Hematopoietic multipotent progenitor cell treated with erythropoietin and hydrocortisone succinate and interleukin-3 and kit ligand, for 4 days (in vitro differentiated cells): ENCODE data around the gene NFKBIA.
A peak's percentile ranks its signal among the peaks of the same experiment; 100 is the strongest.
"Not testable (repeated sequence)": the region's sequence is repeated elsewhere in the genome, so short reads cannot be mapped to it uniquely, and the experiment has no call there.

ENCODE experiments used
- DNase-seq: peaks from one replicate; pipeline ENCODE4 v3.0.0-alpha.2; 2015

The NFKBIA gene, protein sequence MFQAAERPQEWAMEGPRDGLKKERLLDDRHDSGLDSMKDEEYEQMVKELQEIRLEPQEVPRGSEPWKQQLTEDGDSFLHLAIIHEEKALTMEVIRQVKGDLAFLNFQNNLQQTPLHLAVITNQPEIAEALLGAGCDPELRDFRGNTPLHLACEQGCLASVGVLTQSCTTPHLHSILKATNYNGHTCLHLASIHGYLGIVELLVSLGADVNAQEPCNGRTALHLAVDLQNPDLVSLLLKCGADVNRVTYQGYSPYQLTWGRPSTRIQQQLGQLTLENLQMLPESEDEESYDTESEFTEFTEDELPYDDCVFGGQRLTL

DNA sequence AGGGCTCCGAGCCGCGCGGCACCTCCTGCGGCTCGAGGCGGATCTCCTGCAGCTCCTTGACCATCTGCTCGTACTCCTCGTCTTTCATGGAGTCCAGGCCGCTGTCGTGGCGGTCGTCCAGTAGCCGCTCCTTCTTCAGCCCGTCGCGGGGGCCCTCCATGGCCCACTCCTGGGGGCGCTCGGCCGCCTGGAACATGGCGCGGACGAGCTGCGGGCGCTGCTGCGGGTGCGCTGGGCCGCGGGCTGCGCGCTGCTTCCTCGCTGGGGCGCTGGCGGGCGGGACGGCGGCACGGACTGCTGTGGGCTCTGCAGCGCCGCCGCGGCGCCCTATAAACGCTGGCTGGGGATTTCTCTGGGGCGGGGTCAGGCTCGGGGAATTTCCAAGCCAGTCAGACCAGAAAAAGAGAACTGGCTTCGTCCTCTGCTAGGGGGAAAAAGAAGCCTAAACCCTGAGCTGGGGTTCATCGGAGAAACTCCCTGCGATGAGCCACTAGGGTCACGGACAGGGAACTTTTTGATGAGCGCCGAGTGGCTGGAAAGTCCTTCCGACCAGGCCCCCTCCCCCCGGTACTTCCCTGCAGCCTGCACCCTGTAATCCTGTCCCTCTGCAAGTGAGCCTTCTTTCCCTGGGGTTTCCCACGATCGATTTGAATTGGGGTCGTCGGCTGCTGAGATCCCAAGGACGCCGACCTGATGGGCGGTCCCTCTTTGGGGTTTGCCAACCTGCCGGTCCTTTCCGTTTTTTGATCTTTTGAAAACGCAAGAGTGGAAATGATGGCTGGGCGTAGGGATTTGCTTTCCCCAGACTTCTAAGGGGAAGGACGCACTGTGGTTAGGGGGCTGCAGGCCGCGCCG is at the start of gene NFKBIA:
Gene NFKBIA, minus strand, starts transcription at position 301 of the 855 bp plus-strand sequence. Its CDS starts 105 bp downstream, at position 196.
- peak; percentile 96 for DNase-seq

DNA sequence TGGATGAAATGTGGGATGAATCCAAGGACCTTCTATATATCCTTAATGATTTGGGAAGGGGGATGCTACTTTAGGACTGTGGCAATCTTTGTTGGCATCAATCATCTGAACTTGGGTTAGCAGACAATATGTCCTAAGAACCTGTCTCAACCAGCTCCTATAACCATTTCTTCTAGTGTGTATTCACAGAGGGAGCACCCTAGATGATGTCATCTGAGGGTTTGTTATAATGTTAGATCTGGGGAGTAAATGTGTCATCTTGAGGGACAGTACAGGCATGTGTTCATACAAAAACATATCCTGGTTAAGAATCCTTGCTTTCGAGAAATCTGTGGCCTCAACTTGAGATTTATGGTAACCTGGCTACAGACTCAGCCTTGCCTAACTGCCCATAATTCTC is 41.9 kb upstream of the NFKBIA start:
- DNase-seq = no peak

DNA sequence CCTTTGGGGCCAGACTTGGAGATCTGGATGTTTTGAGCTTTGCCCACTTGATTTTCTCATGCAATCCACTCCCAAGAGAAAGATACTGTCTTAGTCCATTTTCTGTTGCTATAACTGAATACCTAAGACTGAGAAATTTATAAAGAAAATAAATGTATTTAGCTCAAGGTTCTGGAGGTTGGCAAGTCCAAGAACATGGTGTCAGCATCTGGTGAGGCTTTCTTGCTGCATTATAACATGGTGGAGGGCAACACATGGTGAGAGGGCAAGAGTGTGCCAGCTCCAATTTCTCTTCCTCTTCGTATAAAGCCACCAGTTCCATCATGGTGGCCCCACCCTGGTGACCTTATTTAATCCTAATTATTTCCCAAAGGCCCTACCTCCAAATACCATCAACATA is 39.6 kb upstream of the NFKBIA start:
- no peak for DNase-seq

DNA sequence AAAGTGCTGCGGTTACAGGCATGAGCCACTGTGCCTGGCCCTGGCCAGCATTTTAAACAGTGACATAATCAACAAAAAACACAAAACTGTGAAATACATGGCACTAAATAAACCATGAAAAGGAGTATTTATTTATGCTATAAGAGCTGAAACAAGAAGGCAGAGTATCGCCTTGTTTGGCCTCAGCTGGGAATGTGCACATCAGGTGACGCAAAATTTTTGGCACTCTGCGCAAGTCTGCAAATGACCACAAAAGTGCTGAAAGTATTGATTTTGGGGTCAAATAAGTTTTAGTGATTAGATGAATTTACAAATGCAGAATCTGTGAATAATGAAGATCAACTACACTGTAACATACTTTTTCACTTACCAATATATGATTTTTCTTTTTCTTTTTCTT is 36.6 kb upstream of the NFKBIA start:
- no peak for DNase-seq

DNA sequence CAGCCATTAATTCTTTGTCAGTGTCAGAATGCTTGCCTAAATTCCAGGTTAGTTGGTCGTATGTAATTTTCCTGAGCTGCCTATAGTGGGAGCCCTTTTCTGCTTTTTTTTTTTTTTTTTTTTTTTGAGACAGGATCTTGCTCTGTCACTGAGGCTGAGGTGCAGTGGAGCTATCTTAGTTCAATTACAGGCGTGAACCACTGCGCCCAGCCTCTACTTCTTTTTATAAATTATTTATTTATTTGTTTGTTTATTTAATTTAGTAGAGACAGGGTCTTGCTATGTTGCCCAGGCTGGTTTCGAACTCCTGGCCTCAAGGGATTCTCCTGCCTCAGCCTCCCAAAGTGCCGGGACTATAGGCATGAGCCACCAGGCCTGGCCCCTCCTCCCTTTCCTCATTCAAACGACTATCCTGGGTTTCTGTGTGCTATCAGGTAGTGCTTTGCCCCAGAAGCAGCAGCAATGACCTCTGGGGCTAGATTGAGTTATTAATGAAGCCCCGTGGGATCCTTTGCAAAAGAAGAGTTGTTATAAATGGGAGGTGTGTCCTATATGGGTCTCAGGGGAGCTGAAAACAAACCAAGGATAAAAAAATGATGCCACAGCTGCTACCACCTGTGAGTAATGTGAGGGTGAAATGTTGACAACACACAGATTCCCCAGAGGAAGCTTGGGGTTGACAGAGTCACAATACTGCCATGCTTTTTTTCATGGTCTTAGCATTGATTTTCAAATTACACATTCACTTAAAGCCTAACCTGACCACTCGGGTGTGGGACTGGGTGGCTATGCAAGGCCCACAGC is 34.6 kb upstream of the NFKBIA start:
- peak; percentile 51 for DNase-seq

DNA sequence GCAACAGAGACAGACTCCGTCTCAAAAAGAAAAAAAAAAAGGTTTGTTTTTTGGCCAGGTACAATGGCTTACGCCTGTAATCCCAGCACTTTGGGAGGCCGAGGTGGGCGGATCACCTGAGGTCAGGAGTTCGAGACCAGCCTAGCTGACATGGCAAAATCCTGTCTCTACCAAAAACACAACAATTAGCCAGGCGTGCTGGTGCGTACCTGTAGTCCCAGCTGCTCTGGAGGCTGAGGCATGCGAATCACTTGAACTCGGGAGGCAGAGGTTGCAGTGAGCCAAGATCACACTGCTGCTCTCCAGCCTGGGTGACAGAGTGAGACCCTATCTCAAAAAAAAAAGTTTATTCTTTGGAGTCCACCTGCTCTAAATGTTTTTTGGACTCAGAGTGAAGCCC is 33.9 kb upstream of the NFKBIA start:
- not testable (repeated sequence) for DNase-seq

DNA sequence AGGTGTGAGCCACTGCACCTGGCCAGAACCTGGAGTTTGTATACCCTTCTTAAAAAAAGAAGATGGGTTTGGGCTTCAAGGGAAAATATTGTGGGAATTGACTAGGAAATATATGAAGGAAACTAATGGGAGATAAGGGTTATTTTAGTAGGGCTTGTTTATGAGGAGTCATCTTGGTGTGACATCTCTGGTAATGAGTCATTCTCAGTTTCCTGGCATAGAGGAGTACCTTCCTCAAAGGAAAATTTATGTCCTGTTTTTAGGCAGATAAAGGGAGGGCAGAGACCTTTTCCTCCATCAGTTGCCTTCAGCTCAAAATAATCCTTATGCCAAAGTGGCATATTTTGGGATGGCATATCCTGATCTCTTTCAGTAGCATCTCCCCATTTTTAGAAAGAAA is 30.6 kb upstream of the NFKBIA start:
- DNase-seq = peak; percentile 8

DNA sequence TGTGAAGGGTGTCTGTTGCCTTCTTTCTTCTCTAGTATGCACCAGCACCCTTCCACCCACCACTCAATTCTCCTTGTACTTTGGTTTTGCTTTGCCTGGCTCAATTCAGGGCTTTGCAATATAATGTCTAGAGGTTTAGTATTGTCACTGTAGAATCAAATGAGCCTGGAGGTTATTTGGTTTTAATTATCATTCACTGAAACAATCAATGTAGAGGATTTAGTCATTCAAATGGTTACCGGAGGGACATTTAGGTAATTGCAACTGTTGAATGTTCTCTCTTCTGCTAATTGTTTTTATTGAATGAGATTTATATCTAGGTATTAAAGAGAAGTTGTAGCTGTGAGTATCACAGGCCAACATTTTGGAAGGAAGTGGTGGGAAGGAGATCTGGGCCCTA is 29.3 kb upstream of the NFKBIA start:
- DNase-seq = no peak

DNA sequence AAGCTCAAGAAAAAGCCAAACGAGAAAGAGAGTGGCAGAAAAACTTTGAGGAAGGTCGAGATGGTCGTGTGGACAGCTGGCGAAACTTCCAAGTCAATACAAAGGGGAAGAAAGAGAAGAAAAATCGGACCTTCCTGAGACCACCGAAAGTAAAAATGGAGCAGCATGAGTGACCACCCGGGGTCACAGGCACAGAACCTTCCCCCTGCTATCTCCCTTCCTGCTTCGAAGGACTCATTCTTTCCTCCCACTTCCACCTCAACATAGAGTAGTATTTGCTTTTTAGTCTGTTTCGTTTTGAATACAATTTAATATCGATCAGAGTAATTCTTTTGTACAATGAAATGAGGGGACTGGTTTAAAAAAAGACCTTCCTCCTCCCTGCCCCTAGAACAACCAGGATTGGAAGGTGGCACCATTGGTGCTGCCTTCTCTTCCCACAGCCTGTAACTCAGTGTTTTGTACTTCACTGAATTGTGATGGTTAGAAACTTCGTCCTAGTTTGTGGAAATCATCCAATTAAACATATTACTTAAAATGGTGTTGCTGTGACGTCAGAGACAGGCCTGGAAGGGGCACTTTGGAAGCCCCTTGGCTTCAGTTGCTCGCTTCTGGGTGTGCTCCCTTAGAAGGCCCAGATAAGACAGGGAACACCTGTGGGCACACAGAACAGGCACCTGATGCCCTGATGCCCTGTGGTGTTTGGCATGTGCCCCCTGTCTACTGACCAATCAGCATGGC is 26.1 kb upstream of the NFKBIA start:
- no peak for DNase-seq

DNA sequence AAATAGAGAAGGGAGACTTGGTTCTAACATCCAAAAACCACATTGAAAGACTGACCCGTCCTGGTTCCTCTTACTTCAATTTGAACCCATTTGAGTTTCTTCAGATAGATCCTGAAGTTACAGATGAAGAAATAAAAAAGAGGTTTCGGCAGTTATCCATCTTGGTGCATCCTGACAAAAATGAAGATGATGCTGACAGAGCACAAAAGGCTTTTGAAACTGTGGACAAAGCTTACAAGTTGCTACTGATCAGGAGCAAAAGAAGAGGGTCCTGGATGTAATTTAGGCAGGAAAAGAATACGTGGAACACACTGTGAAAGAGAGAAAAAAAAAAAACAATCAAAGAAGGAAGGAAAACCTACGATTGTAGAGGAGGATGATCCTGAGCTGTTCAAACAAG is 25.4 kb upstream of the NFKBIA start:
- DNase-seq = no peak

DNA sequence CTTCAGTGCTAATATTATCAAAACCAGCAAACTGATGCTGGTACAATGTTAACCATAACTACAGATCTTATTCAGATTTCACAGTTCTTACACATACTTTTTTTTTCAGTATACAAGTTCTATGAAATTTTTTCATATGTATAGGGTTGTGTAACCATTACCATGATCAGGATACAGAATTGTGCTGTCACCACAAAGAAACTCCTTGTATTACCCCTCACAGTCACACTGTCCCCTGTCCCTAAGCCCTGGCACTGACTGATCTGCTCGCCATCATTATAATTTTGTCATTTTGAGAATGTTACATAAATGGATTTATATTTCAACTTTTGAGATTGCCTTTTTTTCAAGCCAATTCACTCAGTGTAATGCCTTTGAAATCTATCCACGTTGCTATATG is 21.3 kb upstream of the NFKBIA start:
- DNase-seq = no peak

DNA sequence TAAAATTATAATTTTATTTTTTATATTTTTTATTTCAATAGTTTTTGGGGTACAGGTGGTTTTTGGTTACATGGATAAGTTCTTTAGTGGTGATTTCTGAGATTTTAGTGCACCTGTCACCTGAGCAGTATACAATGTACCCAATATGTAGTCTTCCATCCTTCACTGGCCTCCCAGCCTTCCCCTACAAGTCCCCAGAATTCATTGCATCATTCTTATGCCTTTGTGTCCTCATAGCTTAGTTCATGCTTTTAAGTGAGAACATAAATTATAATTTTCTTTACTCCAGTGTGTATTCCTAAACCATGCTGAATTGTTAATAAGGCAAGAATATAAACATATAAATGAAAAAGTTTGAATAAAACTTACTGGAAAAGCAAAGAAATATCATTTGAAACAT is 19.1 kb upstream of the NFKBIA start:
- no peak for DNase-seq

DNA sequence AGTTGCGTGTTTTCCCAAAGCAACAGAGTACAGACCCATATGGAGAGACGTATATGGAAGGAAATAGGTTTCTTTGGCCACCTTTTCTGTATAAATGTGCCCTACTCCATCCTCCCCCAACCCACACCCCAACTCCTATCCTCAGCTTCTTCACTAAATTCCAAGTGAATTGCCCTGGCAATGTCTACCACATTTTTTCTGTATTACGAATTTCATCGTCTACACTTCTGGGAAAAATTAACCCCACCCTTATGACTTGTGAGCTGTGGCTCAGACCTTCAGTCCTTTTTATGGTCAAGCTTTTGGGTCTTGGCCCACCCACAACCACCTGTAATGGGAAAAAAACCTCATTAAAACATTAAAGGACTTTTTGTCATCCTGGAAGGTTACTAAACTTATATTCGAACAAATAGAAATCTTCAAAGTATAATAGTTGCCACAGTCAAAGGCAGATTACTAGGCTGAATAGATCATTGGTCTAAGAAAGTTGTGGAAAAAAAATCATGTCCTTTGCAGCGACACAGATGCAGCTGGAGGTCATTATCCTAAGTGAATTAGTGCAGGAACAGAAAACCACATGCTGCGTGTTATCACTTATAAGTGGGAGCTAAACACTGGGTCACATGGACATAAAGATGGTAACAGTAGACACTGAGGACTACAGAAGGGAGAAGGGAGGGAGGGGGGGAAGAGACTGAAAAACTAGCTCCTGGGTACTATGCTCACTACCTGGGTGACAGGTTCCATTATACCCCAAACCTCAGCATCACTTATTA is 15.7 kb upstream of the NFKBIA start:
- DNase-seq = no peak

DNA sequence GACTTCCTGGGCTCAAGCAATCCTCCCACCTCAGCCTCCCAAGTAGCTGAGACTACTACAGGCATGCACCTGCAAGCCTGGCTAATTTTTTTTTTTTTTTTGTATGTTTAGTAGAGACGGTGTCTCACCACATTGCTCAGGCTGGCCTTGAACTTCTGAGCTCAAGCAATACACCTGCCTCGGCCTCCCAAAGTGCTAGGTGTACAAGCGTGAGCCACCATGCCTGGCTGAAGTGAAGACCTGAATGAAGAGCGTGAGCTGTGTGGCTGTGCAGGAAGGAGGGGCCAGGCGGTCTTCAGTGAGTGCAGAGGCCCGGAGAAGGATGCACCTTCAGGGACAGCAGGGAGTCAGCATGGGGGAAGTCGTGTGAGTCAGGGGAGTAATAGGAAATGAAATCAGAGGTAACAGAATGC is 14.9 kb upstream of the NFKBIA start:
- DNase-seq = no peak

DNA sequence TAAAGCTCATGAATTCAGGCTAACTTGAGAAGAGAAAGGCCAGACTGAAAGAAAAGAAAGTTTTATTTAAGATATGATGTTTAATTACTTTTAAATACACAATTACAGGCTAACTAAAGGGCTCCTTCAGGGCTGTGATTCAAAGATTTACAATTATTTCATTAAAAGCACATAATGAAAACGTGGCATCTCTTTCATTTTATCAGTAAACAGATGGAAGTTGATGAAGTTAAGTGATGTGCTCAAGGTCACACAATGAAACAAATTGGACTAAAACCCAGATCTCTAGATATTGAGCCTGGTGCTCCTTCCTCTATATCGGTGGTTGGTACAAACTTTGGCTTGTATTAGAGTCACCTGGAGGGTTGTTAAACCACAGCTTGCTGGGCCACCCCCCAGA is 13.5 kb upstream of the NFKBIA start:
- DNase-seq = no peak

DNA sequence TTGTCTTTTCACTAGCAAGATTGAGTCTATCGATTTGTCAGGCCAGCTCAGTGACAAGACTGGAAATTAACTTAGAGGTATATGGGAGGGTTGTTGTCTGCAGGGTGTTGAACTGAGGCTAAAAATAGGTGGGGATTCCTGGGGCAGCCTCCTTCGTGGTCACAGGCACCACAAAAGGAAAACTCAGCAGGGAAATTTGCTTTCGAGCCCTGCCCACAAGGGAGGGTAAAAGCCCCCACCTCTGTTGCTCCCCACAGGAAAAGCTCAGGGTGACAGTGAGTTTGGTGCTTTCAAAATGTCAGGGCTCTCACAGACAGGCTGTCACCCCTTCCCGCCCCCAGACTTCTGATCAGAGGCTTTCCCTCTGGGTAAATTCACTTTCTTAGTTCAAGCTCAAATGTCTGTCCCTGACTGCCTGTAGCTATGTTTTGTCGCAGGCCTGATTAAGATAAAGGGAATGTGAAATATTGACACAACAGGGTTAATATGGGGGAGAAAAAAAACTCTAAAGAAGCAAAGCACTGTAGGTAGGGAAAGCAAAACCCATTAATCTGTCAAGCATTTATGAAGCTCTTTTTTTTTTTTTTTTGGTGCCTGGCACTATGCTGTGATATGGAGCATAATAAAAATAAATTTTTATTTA is 11.7 kb upstream of the NFKBIA start:
- DNase-seq = no peak

DNA sequence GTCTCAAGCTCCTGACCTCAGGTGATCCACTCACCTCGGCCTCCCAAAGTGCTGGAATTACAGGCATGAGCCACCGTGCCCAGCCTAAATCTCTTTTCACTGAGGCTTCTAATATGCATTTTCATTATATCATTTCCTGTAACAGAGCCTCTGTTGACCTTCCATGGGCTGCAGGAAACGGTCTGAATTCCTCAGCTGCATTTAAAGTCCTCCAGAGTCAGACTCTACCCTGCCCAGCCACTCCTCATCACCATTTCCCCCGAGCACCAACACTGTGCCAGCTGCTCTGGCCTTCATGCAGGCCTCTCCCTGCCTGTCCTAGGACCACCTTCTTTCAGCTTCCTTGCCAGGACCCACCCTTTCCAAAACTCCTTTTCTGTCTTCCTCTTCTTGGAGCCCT is 9.8 kb upstream of the NFKBIA start:
- no peak for DNase-seq

DNA sequence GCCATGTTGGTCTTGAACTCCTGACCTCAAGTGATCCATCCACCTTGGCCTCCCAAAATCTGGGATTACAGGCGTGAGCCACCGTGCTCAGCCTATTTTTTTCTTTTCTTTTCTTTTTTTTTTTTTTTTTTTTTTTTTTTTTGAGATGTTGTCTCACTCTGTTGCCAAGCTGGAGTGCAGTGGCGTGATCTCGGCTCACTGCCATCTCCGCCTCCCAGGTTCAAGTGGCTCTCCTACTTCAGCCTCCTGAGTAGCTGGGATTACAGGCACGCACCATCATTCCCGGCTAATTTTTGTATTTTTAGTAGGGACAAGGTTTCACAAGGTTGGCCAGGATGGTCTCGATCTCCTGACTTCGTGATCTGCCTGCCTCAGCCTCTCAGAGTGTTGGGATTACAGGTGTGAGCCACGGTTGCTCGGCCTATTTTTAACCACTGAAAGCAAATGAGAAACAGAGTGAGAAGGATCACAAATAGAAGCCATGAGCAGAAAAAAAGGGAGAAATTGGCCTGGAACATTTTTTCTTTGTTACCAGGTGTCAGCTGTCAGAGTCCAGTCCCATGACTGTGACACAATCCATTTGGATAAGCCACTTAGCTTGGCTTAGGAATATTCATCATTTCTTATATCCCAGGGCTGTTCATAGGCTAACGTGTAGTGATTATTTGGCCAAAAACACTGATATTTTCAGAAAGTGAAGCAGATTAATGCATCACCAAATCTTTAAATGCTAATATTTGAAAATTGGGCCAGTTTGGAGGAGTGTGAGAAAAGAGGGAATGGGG is 7.9 kb upstream of the NFKBIA start:
- DNase-seq = no peak

DNA sequence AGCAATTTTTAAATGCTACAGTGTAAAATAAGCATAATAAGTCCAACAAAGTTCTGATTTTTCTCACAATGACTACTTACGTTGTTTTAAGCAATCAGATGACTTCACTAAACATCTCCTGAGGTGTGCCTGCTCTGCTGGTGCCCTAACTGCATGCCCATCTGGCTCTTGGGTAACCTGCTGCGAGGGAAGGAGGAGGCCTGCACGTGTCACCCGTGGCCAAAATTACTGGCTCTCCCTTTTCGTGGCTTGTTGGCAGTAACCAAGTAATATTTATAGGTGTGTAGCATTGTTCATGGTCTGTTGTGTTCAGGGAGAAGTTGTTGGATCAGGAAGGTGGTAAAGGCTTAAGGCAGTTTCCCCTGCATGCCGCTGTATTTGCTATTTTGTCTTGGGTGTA is 6.3 kb upstream of the NFKBIA start:
- no peak for DNase-seq

DNA sequence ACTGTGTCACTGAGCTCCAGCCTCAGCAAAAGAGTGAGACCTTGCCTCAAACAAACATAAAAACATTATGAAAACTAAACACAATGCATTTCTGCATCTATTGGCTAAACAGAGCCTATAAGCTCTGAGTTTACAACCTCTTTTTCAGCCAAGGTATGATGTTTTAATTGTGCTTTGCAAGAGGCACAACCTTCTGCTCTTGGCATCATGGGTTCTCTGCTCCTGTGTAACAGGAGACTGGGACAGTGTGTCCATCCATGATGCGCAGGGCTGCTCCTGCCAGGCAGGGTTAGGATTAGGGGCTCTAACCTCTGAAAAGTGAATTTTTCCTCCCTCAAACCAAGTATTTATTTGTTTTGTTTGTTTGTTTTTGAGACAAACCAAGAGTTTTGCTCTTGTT is 5.0 kb upstream of the NFKBIA start:
- DNase-seq = no peak

DNA sequence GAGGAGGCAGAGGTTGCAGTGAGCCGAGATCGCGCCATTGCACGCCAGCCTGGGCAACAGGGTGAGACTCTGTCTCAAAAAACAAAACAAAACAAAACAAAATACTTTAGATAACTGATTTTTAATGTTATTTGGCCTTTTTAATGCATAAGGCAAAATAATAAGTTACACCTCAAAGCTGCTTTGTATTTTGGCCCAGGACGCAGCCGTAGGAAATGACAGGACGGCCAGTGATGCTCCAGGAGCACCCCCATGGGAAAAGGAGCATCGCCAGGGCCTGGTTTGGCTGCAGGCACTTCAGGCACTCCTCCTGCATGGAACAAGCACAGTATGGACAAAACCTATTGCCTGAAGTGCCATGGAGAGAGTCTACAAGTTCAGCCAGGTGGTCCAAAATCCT is 3.5 kb upstream of the NFKBIA start:
- DNase-seq = no peak
